ENCODE measurements around the gene SLC7A6. TPM values are rescaled to one million over a fixed set of nuclear protein-coding genes. Genes with fewer than 3 reads are reported as not detected.

SLC7A6 gene
- polyA plus RNA-seq, 1 experiment: 27.4 TPM

- CTCF ChIA-PET: interaction anchor here (1.3 kb wide), 1 partner anchor 11 kb away, joined by 13 read pairs; no protein-coding TSS in a partner anchor
- POLR2A ChIA-PET: no interaction called here
- Histone ChIP-seq H3K4me3 (ENCODE audit: low read depth, low read length) (no peak overlapping the region), H3K9me3 (ENCODE audit: control insufficient read depth, insufficient read depth, low read length) (no peaks in the 10 kb centered on the region), H3K27me3 (ENCODE audit: control insufficient read depth, insufficient read depth, low read length) (no peaks in the 10 kb centered on the region), H3K27ac (ENCODE audit: low read depth, low read length) (no peak overlapping the region)
- no peak for DNase-seq (ENCODE audit: low read depth, low spot score)
- no peak for TF ChIP-seq CTCF (IDR thresholded peaks at IDR 0.05; ENCODE audit: low read depth, low read length)
These were observed 74.9 kb downstream of the SLC7A6 start for GRCh38 chr16:68339214-68339613.

- no peak for TF ChIP-seq CTCF (IDR thresholded peaks at IDR 0.05; ENCODE audit: low read depth, low read length)
- ChIA-PET CTCF (interaction anchor here (0.6 to 1.0 kb wide), 2 partner anchors 14 to 257 kb away, joined by 3 to 4 read pairs; no protein-coding TSS in a partner anchor), POLR2A (no interaction called here)
These were observed 78.3 kb downstream of the SLC7A6 start for GRCh38 chr16:68342620-68343019.

GRCh38 chr16:68343137-68343536, 78.8 kb downstream of the SLC7A6 start:
- CTCF ChIA-PET: interaction anchor here (0.6 to 1.0 kb wide), 2 partner anchors 14 to 256 kb away, joined by 3 to 4 read pairs; no protein-coding TSS in a partner anchor
- H3K27me3 ChIP-seq (ENCODE audit: control insufficient read depth, insufficient read depth, low read length): no peaks in the 10 kb centered on the region
- TF ChIP-seq CTCF (IDR thresholded peaks at IDR 0.05; ENCODE audit: low read depth, low read length): no peak
- H3K4me3 ChIP-seq (ENCODE audit: low read depth, low read length): no peak overlapping the region
- POLR2A ChIA-PET: no interaction called here
- DNase-seq (ENCODE audit: low read depth, low spot score): no peak
- no peak overlapping the region for H3K27ac ChIP-seq (ENCODE audit: low read depth, low read length)
- no peaks in the 10 kb centered on the region for H3K9me3 ChIP-seq (ENCODE audit: control insufficient read depth, insufficient read depth, low read length)

More at GRCh38 chr16:68342620-68343019, 78.3 kb downstream of the SLC7A6 start:
- Histone ChIP-seq H3K9me3 (ENCODE audit: control insufficient read depth, insufficient read depth, low read length) (no peaks in the 10 kb centered on the region), H3K27me3 (ENCODE audit: control insufficient read depth, insufficient read depth, low read length) (no peaks in the 10 kb centered on the region), H3K4me3 (ENCODE audit: low read depth, low read length) (no peak overlapping the region), H3K27ac (ENCODE audit: low read depth, low read length) (no peak overlapping the region)
- no peak for DNase-seq (ENCODE audit: low read depth, low spot score)

GRCh38 chr16:68344252-68344651, 79.9 kb downstream of the SLC7A6 start:
- no peaks in the 10 kb centered on the region for H3K27me3 ChIP-seq (ENCODE audit: control insufficient read depth, insufficient read depth, low read length)
- no peak overlapping the region for H3K27ac ChIP-seq (ENCODE audit: low read depth, low read length)
- H3K4me3 ChIP-seq (ENCODE audit: low read depth, low read length): no peak overlapping the region
- CTCF ChIA-PET: interaction anchor here (0.7 kb wide), 1 partner anchor 15 kb away, joined by 3 read pairs; no protein-coding TSS in a partner anchor
- no peak for TF ChIP-seq CTCF (IDR thresholded peaks at IDR 0.05; ENCODE audit: low read depth, low read length)
- H3K9me3 ChIP-seq (ENCODE audit: control insufficient read depth, insufficient read depth, low read length): no peaks in the 10 kb centered on the region; the same call in 1 of the 2 replicates
- DNase-seq (ENCODE audit: low read depth, low spot score): no peak
- POLR2A ChIA-PET: no interaction called here

- Histone ChIP-seq H3K27me3 (ENCODE audit: control insufficient read depth, insufficient read depth, low read length) (no peaks in the 10 kb centered on the region), H3K27ac (ENCODE audit: low read depth, low read length) (no peak overlapping the region), H3K9me3 (ENCODE audit: control insufficient read depth, insufficient read depth, low read length) (no peaks in the 10 kb centered on the region; the same call in 1 of the 2 replicates), H3K4me3 (ENCODE audit: low read depth, low read length) (no peak overlapping the region)
- no peak for TF ChIP-seq CTCF (IDR thresholded peaks at IDR 0.05; ENCODE audit: low read depth, low read length)
- ChIA-PET CTCF (interaction anchor here (0.9 kb wide), 1 partner anchor 81 kb away, joined by 3 read pairs; the partner anchor contains the start of gene SLC7A6), POLR2A (interaction anchor here (0.7 kb wide), 1 partner anchor 252 kb away, joined by 10 read pairs; no protein-coding TSS in a partner anchor)
- no peak for DNase-seq (ENCODE audit: low read depth, low spot score)
These were observed 81.1 kb downstream of the SLC7A6 start for GRCh38 chr16:68345351-68345810.
